ENCODE results near the gene SEMA3B. TPM values are rescaled to one million over a fixed set of nuclear protein-coding genes. Genes with fewer than 3 reads are reported as not detected.

Gene SEMA3B
- total and polyA plus RNA-seq, 9 of the 15 experiments (the other 6 are each of a cell fraction or from before 2014, with no cell fraction given), result 0.03 to 1.8 (median 0.55) TPM; not detected in 1

- TF ChIP-seq HBP1 (CRISPR knock-in tag; IDR thresholded peaks at IDR 0.05) (no peak), SPI1 (IDR thresholded peaks at IDR 0.05; ENCODE audit: borderline replicate concordance, low read depth, low read length) (no peak), ZNF408 (CRISPR knock-in tag; IDR thresholded peaks at IDR 0.05; ENCODE audit: low read depth) (no peak), KAT7 (CRISPR knock-in tag; IDR thresholded peaks at IDR 0.05; ENCODE audit: borderline replicate concordance) (0 out of 2 replicates have a peak, but pooled peaks have one; percentile 3), LCOR (CRISPR knock-in tag; IDR thresholded peaks at IDR 0.05) (peak; percentile 76; the same call in 1 of the 2 replicates), ATF3 (IDR thresholded peaks at IDR 0.05) (peak; percentile 71), ATF3 (CRISPR knock-in tag; conservative IDR thresholded peaks at IDR 0.05) (no peak), ZNF124 (CRISPR knock-in tag; IDR thresholded peaks at IDR 0.05) (no peak), CEBPG (CRISPR knock-in tag; IDR thresholded peaks at IDR 0.05) (no peak), CEBPG (tag; conservative IDR thresholded peaks at IDR 0.05 in 1 of 2, IDR thresholded peaks at IDR 0.05 in 1 of 2) (no peak), NR1H2 (CRISPR knock-in tag; IDR thresholded peaks at IDR 0.05) (no peak), PKNOX1 (IDR thresholded peaks at IDR 0.05) (peak; percentile 93), ATF7 (IDR thresholded peaks at IDR 0.05) (peak; percentile 93), RCOR1 (IDR thresholded peaks at IDR 0.05; ENCODE audit: borderline replicate concordance in 1 of 2, low read depth in 2 of 2, low read length in 2 of 2) (peak in 1 of 2 experiments; percentile 50; a peak in 1 of 4 replicates), ESRRA (IDR thresholded peaks at IDR 0.05; ENCODE audit: borderline replicate concordance, low read depth) (peak; percentile 20; the same call in 1 of the 2 replicates), GABPA (tag; conservative IDR thresholded peaks at IDR 0.05; ENCODE audit: low read depth) (peak; percentile 34)
- TF ChIP-seq, protein P1, sequence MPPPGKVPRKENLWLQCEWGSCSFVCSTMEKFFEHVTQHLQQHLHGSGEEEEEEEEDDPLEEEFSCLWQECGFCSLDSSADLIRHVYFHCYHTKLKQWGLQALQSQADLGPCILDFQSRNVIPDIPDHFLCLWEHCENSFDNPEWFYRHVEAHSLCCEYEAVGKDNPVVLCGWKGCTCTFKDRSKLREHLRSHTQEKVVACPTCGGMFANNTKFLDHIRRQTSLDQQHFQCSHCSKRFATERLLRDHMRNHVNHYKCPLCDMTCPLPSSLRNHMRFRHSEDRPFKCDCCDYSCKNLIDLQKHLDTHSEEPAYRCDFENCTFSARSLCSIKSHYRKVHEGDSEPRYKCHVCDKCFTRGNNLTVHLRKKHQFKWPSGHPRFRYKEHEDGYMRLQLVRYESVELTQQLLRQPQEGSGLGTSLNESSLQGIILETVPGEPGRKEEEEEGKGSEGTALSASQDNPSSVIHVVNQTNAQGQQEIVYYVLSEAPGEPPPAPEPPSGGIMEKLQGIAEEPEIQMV (tag; conservative IDR thresholded peaks at IDR 0.05; ENCODE audit: low read depth), result no peak
- TF ChIP-seq, protein P2, sequence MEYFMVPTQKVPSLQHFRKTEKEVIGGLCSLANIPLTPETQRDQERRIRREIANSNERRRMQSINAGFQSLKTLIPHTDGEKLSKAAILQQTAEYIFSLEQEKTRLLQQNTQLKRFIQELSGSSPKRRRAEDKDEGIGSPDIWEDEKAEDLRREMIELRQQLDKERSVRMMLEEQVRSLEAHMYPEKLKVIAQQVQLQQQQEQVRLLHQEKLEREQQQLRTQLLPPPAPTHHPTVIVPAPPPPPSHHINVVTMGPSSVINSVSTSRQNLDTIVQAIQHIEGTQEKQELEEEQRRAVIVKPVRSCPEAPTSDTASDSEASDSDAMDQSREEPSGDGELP (CRISPR knock-in tag; IDR thresholded peaks at IDR 0.05; ENCODE audit: borderline replicate concordance), result peak; percentile 93; the same call in 1 of the 2 replicates
These were observed 30.6 kb downstream of the SEMA3B start (continued) for GRCh38 chr3:50299638-50299928.
